ENCODE results near the gene RRP7A. TPM values are rescaled to one million over a fixed set of nuclear protein-coding genes. Genes with fewer than 3 reads are reported as not detected.
"Not testable (repeated sequence)": the region's sequence is repeated elsewhere in the genome, so short reads cannot be mapped to it uniquely, and the experiment has no call there.

The RRP7A gene
- total and polyA plus RNA-seq, 2 donors: 21.9 to 62.4 TPM

GRCh38 chr22:42511401-42511891 lies 8.2 kb downstream of the RRP7A start:
- no peak for DNase-seq (ENCODE audit: low read depth in 6 of 9, low spot score in 9 of 9)

GRCh38 chr22:42509548-42509947 lies 10.0 kb downstream of the RRP7A start:
- H3K27me3 ChIP-seq (ENCODE audit: control insufficient read depth in 2 of 2, insufficient read depth in 1 of 2, low read length in 1 of 2): no peaks in the 10 kb centered on the region
- WGBS: 89% methylated on average over 15 of the region's 15 CpGs
- no peak for DNase-seq (ENCODE audit: low read depth in 6 of 9, low spot score in 9 of 9)
- H3K4me3 ChIP-seq (ENCODE audit: low read length in 2 of 2): no peak overlapping the region
- H3K9me3 ChIP-seq (ENCODE audit: control insufficient read depth in 2 of 2, insufficient read depth in 1 of 2, low read length in 1 of 2): peaks cover 0 to 4% of the 10 kb centered on the region in 2 donors
- no peaks in the 10 kb centered on the region for H3K4me1 ChIP-seq (ENCODE audit: control insufficient read depth in 2 of 2, insufficient read depth in 2 of 2, low read length in 2 of 2)
- peaks cover 11 to 21% of the 10 kb centered on the region in 2 donors for H3K36me3 ChIP-seq (ENCODE audit: control insufficient read depth in 2 of 2, insufficient read depth in 2 of 2, low read length in 1 of 2)
- H3K27ac ChIP-seq (ENCODE audit: low read depth in 1 of 2, low read length in 1 of 2): no peak overlapping the region

More at GRCh38 chr22:42511401-42511891, 8.2 kb downstream of the RRP7A start:
- 69% methylated on average over 10 of the region's 10 CpGs for WGBS
- H3K4me3 ChIP-seq (ENCODE audit: low read length in 2 of 2): no peak overlapping the region
- H3K27ac ChIP-seq (ENCODE audit: low read depth in 1 of 2, low read length in 1 of 2): no peak overlapping the region
- H3K27me3 ChIP-seq (ENCODE audit: control insufficient read depth in 2 of 2, insufficient read depth in 1 of 2, low read length in 1 of 2): no peaks in the 10 kb centered on the region
- peaks cover 0 to 4% of the 10 kb centered on the region in 2 donors for H3K9me3 ChIP-seq (ENCODE audit: control insufficient read depth in 2 of 2, insufficient read depth in 1 of 2, low read length in 1 of 2)
- H3K36me3 ChIP-seq (ENCODE audit: control insufficient read depth in 2 of 2, insufficient read depth in 2 of 2, low read length in 1 of 2): peaks cover 20 to 37% of the 10 kb centered on the region in 2 donors
- no peaks in the 10 kb centered on the region for H3K4me1 ChIP-seq (ENCODE audit: control insufficient read depth in 2 of 2, insufficient read depth in 2 of 2, low read length in 2 of 2)

GRCh38 chr22:42508975-42509364 lies 10.6 kb downstream of the RRP7A start:
- peaks cover 11 to 15% of the 10 kb centered on the region in 2 donors for H3K36me3 ChIP-seq (ENCODE audit: control insufficient read depth in 2 of 2, insufficient read depth in 2 of 2, low read length in 1 of 2)
- not testable (repeated sequence) for H3K9me3 ChIP-seq (ENCODE audit: control insufficient read depth in 2 of 2, insufficient read depth in 1 of 2, low read length in 1 of 2); DNase-seq (ENCODE audit: low read depth in 6 of 9, low spot score in 9 of 9); H3K4me1 ChIP-seq (ENCODE audit: control insufficient read depth in 2 of 2, insufficient read depth in 2 of 2, low read length in 2 of 2); H3K27me3 ChIP-seq (ENCODE audit: control insufficient read depth in 2 of 2, insufficient read depth in 1 of 2, low read length in 1 of 2); H3K4me3 ChIP-seq (ENCODE audit: low read length in 2 of 2); H3K27ac ChIP-seq (ENCODE audit: low read depth in 1 of 2, low read length in 1 of 2)
- 78% methylated on average over 10 of the region's 10 CpGs for WGBS

GRCh38 chr22:42508327-42508974 lies 11.1 kb downstream of the RRP7A start:
- DNase-seq (ENCODE audit: low read depth in 6 of 9, low spot score in 9 of 9); H3K9me3 ChIP-seq (ENCODE audit: control insufficient read depth in 2 of 2, insufficient read depth in 1 of 2, low read length in 1 of 2); H3K27ac ChIP-seq (ENCODE audit: low read depth in 1 of 2, low read length in 1 of 2); H3K27me3 ChIP-seq (ENCODE audit: control insufficient read depth in 2 of 2, insufficient read depth in 1 of 2, low read length in 1 of 2); H3K4me1 ChIP-seq (ENCODE audit: control insufficient read depth in 2 of 2, insufficient read depth in 2 of 2, low read length in 2 of 2); H3K4me3 ChIP-seq (ENCODE audit: low read length in 2 of 2): not testable (repeated sequence)
- H3K36me3 ChIP-seq (ENCODE audit: control insufficient read depth in 2 of 2, insufficient read depth in 2 of 2, low read length in 1 of 2): peaks cover 11 to 14% of the 10 kb centered on the region in 2 donors
- WGBS: 73% methylated on average over 11 of the region's 11 CpGs

- Histone ChIP-seq H3K27me3 (ENCODE audit: control insufficient read depth in 2 of 2, insufficient read depth in 1 of 2, low read length in 1 of 2) (peaks cover 0 to 5% of the 10 kb centered on the region in 2 donors), H3K36me3 (ENCODE audit: control insufficient read depth in 2 of 2, insufficient read depth in 2 of 2, low read length in 1 of 2) (no peaks in the 10 kb centered on the region), H3K27ac (ENCODE audit: low read depth in 1 of 2, low read length in 1 of 2) (no peak overlapping the region), H3K4me3 (ENCODE audit: low read length in 2 of 2) (peak overlapping the region; percentile 29 to 53), H3K4me1 (ENCODE audit: control insufficient read depth in 2 of 2, insufficient read depth in 2 of 2, low read length in 2 of 2) (peaks cover 6 to 8% of the 10 kb centered on the region in 2 donors), H3K9me3 (ENCODE audit: control insufficient read depth in 2 of 2, insufficient read depth in 1 of 2, low read length in 1 of 2) (no peaks in the 10 kb centered on the region)
- 35% methylated on average over 26 of the region's 26 CpGs for WGBS
- no peak for DNase-seq (ENCODE audit: low read depth in 6 of 9, low spot score in 9 of 9)
These were observed 18.8 kb downstream of the RRP7A start for GRCh38 chr22:42500836-42501179.

- H3K9me3 ChIP-seq (ENCODE audit: control insufficient read depth in 2 of 2, insufficient read depth in 1 of 2, low read length in 1 of 2): no peaks in the 10 kb centered on the region
- no peak overlapping the region for H3K27ac ChIP-seq (ENCODE audit: low read depth in 1 of 2, low read length in 1 of 2)
- no peaks in the 10 kb centered on the region for H3K36me3 ChIP-seq (ENCODE audit: control insufficient read depth in 2 of 2, insufficient read depth in 2 of 2, low read length in 1 of 2)
- H3K4me3 ChIP-seq (ENCODE audit: low read length in 2 of 2): peak overlapping the region; percentile 29 to 53
- H3K4me1 ChIP-seq (ENCODE audit: control insufficient read depth in 2 of 2, insufficient read depth in 2 of 2, low read length in 2 of 2): peaks cover 6 to 8% of the 10 kb centered on the region in 2 donors
- peaks cover 0 to 5% of the 10 kb centered on the region in 2 donors for H3K27me3 ChIP-seq (ENCODE audit: control insufficient read depth in 2 of 2, insufficient read depth in 1 of 2, low read length in 1 of 2)
- 6% methylated on average over 56 of the region's 56 CpGs for WGBS
- DNase-seq (ENCODE audit: low read depth in 6 of 9, low spot score in 9 of 9): peak in 8 of 9 donors; percentile 47 to 86 (median 67)
These were observed 19.3 kb downstream of the RRP7A start for GRCh38 chr22:42500161-42500835.

- DNase-seq (ENCODE audit: low read depth in 6 of 9, low spot score in 9 of 9); H3K36me3 ChIP-seq (ENCODE audit: control insufficient read depth in 2 of 2, insufficient read depth in 2 of 2, low read length in 1 of 2); H3K4me1 ChIP-seq (ENCODE audit: control insufficient read depth in 2 of 2, insufficient read depth in 2 of 2, low read length in 2 of 2); H3K27ac ChIP-seq (ENCODE audit: low read depth in 1 of 2, low read length in 1 of 2); H3K27me3 ChIP-seq (ENCODE audit: control insufficient read depth in 2 of 2, insufficient read depth in 1 of 2, low read length in 1 of 2); H3K9me3 ChIP-seq (ENCODE audit: control insufficient read depth in 2 of 2, insufficient read depth in 1 of 2, low read length in 1 of 2): not testable (repeated sequence)
- 76% methylated on average over 15 of the region's 15 CpGs for WGBS
- H3K4me3 ChIP-seq (ENCODE audit: low read length in 2 of 2): peak overlapping the region in 1 of 2 donors; percentile 53
These were observed 19.8 kb downstream of the RRP7A start for GRCh38 chr22:42499773-42500160.

- H3K27me3 ChIP-seq (ENCODE audit: control insufficient read depth in 2 of 2, insufficient read depth in 1 of 2, low read length in 1 of 2); H3K9me3 ChIP-seq (ENCODE audit: control insufficient read depth in 2 of 2, insufficient read depth in 1 of 2, low read length in 1 of 2); H3K27ac ChIP-seq (ENCODE audit: low read depth in 1 of 2, low read length in 1 of 2); H3K4me3 ChIP-seq (ENCODE audit: low read length in 2 of 2); DNase-seq (ENCODE audit: low read depth in 6 of 9, low spot score in 9 of 9); H3K4me1 ChIP-seq (ENCODE audit: control insufficient read depth in 2 of 2, insufficient read depth in 2 of 2, low read length in 2 of 2); H3K36me3 ChIP-seq (ENCODE audit: control insufficient read depth in 2 of 2, insufficient read depth in 2 of 2, low read length in 1 of 2): not testable (repeated sequence)
- WGBS: 85% methylated on average over 10 of the region's 10 CpGs
These were observed 24.0 kb downstream of the RRP7A start for GRCh38 chr22:42495533-42496141.

GRCh38 chr22:42493393-42493792 lies 26.2 kb downstream of the RRP7A start:
- H3K4me3 ChIP-seq (ENCODE audit: low read length in 2 of 2): no peak overlapping the region

More at GRCh38 chr22:42493393-42493792, 26.2 kb downstream of the RRP7A start:
- no peaks in the 10 kb centered on the region for H3K9me3 ChIP-seq (ENCODE audit: control insufficient read depth in 2 of 2, insufficient read depth in 1 of 2, low read length in 1 of 2)
- H3K4me1 ChIP-seq (ENCODE audit: control insufficient read depth in 2 of 2, insufficient read depth in 2 of 2, low read length in 2 of 2): no peaks in the 10 kb centered on the region
- DNase-seq (ENCODE audit: low read depth in 6 of 9, low spot score in 9 of 9): no peak
- H3K27me3 ChIP-seq (ENCODE audit: control insufficient read depth in 2 of 2, insufficient read depth in 1 of 2, low read length in 1 of 2): no peaks in the 10 kb centered on the region
- H3K36me3 ChIP-seq (ENCODE audit: control insufficient read depth in 2 of 2, insufficient read depth in 2 of 2, low read length in 1 of 2): no peaks in the 10 kb centered on the region
- no peak overlapping the region for H3K27ac ChIP-seq (ENCODE audit: low read depth in 1 of 2, low read length in 1 of 2)
- WGBS: 88% methylated on average over 6 of the region's 6 CpGs
